HT-29 (cell line): Measurements from ENCODE around the gene C17orf100. TPM values are rescaled to one million over a fixed set of nuclear protein-coding genes. Genes with fewer than 3 reads are reported as not detected.
"Not testable (repeated sequence)": the region's sequence is repeated elsewhere in the genome, so short reads cannot be mapped to it uniquely, and the experiment has no call there.

Experiments used
- DNase-seq: peaks from one replicate; pipeline ENCODE4 v3.0.0-alpha.2; 2015; ENCODE audit warnings: low spot score
- small RNA-seq: library from RNA; depleted of rRNA; stranded (forward); fragments of <200 nt; gene quantifications from one replicate; pipeline ENCODE3, GENCODE V24; 2014
- total RNA-seq: library from RNA; depleted of rRNA; stranded (reverse); fragments of >200 nt; shearing (Covaris generic); gene quantifications from 2 replicates; pipeline ENCODE4 v1.2.3, GENCODE V29; 2014; rRNA removed

The C17orf100 gene
- total RNA-seq, 1 experiment from 2014 or later, result 1.1 TPM

- not testable (repeated sequence) for DNase-seq
These were observed 40.4 kb downstream of the C17orf100 start for GRCh38 chr17:6691958-6692357.

DNA sequence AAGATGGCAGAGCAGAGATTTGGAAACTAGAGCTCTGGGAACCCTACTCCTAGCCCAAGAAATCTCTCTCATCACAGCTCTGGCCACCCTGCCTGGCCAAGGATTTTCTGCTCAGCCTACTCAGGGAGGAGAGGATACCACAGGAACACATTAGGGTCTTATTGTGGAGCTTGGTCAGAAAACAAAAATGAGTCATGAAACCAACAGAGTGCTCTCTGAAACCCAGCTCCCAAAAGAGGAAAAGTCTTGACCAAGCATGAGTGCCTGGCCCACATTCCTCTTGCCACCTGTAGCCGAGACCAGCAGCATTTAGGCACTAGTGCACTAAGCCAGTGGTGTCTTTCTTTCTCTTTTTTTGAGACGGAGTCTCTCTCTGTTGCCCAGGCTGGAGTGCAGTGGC is 43.5 kb downstream of the C17orf100 start:
- DNase-seq, result no peak

GRCh38 chr17:6695565-6695964 is 44.0 kb downstream of the C17orf100 start:
- DNase-seq, result no peak

GRCh38 chr17:6696906-6697305 is 45.3 kb downstream of the C17orf100 start:
- no peak for DNase-seq

GRCh38 chr17:6698004-6698403 is 46.4 kb downstream of the C17orf100 start:
- no peak for DNase-seq

- DNase-seq, result no peak
These were observed 48.7 kb downstream of the C17orf100 start for GRCh38 chr17:6699997-6700947.

DNA sequence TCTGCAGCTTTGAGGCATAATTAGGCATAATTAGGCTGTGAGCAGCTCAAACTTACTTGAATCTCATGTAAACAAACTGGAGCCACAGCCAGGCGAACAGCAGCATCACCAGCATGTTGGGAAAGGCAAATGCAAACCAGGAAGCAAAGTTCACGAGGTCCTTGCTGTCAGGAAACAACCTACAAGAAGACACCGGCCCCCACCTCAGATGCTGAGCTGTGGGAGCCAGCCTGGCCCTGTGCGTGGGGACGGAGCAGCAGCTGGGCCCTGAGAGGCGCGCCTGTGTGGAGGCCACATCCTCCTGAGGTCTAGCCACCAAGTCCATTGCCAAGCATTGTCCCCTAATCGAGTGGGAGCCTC is 49.4 kb downstream of the C17orf100 start:
- DNase-seq, result no peak

- peak; percentile 29 for DNase-seq
These were observed 50.2 kb downstream of the C17orf100 start for GRCh38 chr17:6701719-6702118.

GRCh38 chr17:6702567-6703215 is 51.1 kb downstream of the C17orf100 start:
- DNase-seq, result no peak

Small RNA genes lying within 50 kb of the gene (small RNA-seq; reads per million reads assigned to genes)
- not detected for gene MIR4520-1

Other genes with a start within 250 kb of the C17orf100 start
- gene AIPL1, start 216.6 kb upstream of the C17orf100 start, total RNA-seq, result not detected in 2 replicates
- 97.8 and 111 TPM in 2 replicates for gene PIMREG, start 207.3 kb upstream of the C17orf100 start, total RNA-seq
- gene PITPNM3, start 95.2 kb upstream of the C17orf100 start, total RNA-seq, result 3.6 and 4.0 TPM in 2 replicates
- 7.4 and 8.5 TPM in 2 replicates for gene KIAA0753, start 11.1 kb upstream of the C17orf100 start, total RNA-seq
- gene TXNDC17, start 10.7 kb upstream of the C17orf100 start, total RNA-seq, result 79.0 and 86.0 TPM in 2 replicates
- gene MED31, start 157 bp upstream of the C17orf100 start, total RNA-seq, result 4.1 and 7.0 TPM in 2 replicates
- gene SLC13A5, start 61.6 kb downstream of the C17orf100 start, total RNA-seq, result not detected in 2 replicates
- gene XAF1, start 104.3 kb downstream of the C17orf100 start, total RNA-seq, result 1.5 and 2.2 TPM in 2 replicates
- not detected in 2 replicates for gene FBXO39, start 124.5 kb downstream of the C17orf100 start, total RNA-seq
- not detected in 2 replicates for gene TEKT1, start 180.0 kb downstream of the C17orf100 start, total RNA-seq